ENCODE measurements around the gene AHCY.

DNA sequence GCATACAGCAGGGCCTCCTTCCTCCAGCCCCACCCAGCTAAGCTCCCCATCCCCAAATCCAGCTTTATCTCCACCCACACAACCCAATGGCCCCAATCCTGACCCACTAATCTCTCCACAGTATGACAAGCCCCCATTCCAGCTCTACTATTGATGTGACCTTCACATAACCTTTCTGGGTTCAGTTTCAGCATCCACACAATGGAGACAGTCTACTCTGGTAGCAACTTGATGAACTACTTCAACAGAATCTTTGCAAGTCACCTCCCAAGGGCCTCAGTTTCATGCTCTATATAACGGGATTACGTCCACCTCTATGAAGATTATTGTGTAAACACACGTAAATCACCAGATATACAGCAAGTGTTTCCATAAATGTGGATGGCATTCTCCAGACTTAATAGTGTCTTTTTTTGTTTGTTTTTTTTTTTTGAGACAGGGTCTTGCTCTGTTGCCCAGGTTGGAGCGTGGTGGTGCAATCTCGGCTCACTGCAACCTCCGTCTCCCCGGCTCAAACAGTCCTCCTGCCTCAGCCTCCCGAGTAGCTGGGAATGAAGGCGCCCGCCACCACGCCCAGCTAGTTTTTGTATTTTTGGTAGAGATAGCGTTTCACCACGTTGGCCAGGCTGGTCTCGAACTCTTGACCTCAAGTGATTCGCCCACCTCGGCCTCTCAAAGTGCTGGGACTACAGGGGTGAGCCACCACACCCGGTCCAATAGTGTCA lies 1.4 kb downstream of the AHCY start:
- TF ChIP-seq, protein P1, sequence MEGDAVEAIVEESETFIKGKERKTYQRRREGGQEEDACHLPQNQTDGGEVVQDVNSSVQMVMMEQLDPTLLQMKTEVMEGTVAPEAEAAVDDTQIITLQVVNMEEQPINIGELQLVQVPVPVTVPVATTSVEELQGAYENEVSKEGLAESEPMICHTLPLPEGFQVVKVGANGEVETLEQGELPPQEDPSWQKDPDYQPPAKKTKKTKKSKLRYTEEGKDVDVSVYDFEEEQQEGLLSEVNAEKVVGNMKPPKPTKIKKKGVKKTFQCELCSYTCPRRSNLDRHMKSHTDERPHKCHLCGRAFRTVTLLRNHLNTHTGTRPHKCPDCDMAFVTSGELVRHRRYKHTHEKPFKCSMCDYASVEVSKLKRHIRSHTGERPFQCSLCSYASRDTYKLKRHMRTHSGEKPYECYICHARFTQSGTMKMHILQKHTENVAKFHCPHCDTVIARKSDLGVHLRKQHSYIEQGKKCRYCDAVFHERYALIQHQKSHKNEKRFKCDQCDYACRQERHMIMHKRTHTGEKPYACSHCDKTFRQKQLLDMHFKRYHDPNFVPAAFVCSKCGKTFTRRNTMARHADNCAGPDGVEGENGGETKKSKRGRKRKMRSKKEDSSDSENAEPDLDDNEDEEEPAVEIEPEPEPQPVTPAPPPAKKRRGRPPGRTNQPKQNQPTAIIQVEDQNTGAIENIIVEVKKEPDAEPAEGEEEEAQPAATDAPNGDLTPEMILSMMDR (conservative IDR thresholded peaks at IDR 0.05) = no peak
- no peak for TF ChIP-seq ZFX (IDR thresholded peaks at IDR 0.05)
